GM19193 (cell line): Measurements from ENCODE around the gene OOEP.

ENCODE experiments used
- POLR2A ChIP-seq: IDR thresholded peaks from 4 replicates; pipeline ENCODE4 v1.6.1; 2011; ENCODE audit not compliant: insufficient read depth, insufficient read length; ENCODE audit errors: extremely low read depth

Gene OOEP

DNA sequence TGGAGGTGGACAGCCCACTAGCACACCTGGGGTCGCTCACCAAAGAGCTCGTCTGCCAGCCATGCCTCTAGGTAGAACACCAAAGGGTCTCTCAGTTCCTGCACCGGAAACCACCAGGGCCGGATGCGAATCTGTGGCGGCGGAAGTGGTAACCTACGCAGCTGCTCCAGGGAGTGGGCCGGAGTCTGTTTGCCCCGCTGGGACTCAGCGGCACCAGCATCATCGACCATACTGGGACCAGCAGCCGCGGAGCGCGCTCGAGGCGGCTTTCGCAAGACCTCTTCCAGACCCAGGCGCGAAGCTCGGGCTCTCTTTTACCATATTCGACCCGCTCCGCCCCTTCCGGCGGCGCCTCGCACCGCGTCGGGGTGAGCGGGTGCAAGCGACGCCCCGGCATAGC is at the start of gene OOEP:
Gene OOEP, minus strand, starts transcription at position 335 of the 400 bp plus-strand sequence. Its CDS starts 105 bp downstream, at position 230.
- TF ChIP-seq POLR2A: no peak

DNA sequence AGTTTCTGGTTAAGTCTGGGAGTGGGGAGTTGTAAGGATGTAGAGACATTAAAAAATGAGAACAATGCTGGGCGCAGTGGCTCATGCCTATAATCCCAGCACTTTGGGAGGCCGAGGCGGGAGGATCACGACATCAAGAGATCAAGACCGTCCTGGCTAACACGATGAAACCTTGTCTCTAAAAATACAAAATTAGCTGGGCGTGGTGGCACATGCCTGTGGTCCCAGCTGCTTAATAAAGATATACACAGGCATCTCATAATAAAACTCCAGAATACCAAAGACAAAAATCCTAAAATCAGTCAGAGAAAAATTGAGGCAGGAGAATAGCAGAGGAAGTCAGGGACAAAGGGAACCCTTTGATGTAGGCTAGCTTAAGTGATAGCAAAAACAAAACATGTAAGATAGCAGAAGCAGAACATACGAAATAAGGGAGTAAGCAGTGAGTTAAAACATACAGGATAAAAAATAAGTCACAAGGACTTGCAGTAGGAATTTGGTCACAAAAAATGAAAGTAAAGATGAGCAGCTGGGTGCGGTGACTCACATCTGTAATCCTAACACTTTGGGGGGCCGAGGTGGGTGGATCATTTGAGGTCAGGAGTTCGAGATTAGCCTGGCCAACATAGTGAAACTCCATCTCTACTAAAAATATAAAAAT is 48.5 kb upstream of the OOEP start:
- TF ChIP-seq POLR2A: no peak

DNA sequence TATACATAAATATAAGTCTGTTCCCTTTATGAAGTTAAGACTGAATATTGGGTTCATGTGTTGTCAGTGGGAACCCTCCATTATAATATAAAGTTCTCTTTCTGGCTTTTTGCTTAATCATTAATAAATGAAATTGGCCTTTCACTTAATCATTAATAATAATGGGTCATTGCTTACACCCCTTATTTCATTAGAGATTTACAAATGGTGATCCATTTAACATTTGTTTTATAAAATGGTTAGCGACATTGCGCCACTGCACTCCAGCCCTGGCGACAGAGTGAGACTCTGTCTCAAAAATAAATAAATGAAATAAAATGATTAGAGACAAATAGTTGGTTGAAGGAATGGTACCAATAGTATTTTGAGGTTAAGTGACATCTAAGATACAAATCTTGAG is 43.4 kb upstream of the OOEP start:
- no peak for TF ChIP-seq POLR2A

DNA sequence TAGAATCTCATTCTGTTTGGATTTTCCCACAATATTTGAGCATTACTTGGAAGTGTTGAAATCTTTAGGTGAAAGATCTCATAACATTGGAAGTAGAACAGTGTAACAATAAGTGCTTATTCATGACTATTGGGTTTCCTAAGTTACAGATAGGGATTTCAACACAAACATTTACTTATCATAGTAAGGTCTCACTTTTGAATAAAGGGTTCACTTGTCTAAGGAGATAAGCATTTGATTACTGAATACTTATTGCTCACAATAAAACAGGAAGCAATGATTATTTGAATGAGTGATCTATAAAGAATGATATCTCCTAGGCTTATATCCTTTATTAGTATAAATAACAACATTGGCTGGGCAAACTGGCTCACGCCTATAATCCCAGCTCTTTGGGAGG is 39.7 kb upstream of the OOEP start:
- no peak for TF ChIP-seq POLR2A

DNA sequence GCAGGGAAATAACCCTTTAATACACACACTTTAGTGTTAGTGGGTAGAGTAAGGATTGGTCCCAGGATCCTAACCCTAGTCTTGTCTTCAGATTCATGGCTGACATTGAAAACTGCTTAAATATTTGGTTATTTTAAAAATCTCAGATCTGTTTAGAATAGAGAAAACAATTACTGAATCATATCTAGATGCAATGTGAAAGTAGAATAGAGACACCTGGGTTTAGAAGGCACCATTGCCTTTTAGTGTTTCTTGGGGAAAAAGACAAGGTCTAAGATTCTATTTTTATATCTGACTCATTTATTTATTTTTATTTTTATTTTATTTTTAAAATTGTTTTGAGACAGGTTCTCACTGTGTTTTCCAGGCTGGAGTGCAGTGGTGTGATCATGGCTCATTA is 31.0 kb upstream of the OOEP start:
- TF ChIP-seq POLR2A: no peak

DNA sequence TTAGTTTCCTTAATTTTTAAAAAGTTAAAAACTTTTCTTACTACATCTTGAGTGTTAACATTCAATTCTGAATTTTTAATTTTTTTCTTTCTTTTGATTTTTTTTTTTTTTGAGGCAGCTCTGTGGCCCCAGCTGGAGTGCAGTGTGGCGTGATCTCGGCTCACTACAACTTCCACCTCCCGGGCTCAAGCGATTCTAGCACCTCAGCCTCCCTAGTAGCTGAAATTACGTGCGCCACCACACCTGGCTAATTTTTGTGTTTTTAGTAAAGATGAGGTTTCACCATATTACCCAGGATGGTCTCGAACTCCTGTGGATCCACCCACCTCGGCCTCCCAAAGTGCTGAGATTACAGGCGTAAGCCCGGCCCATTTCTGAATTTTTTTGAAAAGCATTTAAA is 26.2 kb upstream of the OOEP start:
- TF ChIP-seq POLR2A: no peak

DNA sequence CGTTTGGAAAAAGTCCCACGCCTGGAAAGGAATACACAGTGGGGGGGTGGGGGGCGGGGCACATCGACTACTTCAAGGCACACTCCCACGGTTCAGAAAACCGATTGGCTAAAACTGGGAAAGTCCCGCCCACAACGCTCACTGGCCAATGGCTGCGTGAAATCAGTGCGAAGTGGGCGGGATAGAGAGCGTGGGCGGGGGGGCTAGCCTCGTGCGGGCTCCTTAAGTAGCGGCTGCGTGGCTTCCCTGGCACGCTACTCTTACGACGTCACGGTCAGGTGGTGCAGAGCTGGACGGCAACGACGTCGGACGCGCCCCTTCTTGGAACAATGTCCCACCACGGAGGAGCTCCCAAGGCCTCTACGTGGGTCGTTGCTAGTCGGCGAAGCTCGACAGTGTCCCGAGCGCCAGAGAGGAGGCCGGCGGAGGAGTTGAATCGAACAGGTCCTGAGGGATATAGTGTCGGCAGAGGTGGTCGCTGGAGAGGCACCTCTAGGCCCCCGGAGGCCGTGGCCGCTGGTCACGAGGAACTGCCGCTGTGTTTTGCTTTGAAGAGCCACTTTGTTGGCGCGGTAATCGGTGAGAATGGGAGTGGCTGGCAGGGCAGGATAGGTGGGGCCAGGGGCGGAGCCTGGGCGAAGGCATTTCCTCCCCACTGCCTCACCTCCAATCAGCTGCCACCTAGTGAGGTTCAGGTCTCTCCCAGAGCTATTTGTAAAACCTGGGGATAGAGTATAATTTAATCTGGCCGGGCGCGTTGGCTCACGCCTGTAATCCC is 25.1 kb upstream of the OOEP start, which contains the start of gene DDX43:
Gene DDX43, plus strand, starts transcription at position 252 of the 778 bp plus-strand sequence. Its CDS starts 78 bp downstream, at position 330.
- no peak for TF ChIP-seq POLR2A

DNA sequence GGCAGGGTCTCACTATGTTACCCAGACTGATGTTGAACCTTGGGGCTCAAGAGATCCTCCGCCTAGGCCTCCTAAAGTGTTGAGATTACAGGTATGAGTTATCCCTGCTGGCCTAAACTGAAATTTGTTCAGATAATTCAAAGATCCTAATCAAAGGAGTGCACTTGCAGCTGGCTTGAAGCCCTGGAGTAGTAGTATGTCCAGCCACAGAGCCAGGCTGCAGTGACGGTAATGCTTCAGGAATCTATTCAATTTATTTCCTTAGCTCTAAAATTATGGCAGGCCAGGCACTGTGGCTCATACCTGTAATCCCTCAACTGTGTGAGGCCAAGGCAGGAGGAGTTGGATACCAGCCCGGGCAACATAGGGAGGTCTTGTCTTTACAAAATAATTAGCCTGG is 23.6 kb upstream of the OOEP start:
- no peak for TF ChIP-seq POLR2A

DNA sequence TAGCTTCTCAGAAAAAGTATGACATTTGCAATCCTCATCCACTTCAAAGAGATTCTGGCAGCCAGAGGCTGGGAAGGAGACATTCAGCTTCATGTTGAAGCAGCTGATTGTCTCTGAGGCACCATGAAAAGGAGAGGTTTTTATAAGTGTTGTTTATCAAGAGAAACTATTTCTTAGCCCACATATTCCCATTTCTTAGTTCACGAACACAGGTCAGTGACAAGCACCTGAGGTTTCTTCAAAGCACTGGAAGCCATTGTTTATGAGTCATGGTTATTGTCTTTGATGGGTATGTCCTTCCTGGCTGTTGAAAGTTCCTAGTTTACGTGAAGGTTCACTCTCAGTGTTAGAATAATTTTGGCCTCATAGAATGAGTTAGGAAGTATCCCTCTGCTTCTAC is 22.0 kb upstream of the OOEP start:
- TF ChIP-seq POLR2A: no peak

DNA sequence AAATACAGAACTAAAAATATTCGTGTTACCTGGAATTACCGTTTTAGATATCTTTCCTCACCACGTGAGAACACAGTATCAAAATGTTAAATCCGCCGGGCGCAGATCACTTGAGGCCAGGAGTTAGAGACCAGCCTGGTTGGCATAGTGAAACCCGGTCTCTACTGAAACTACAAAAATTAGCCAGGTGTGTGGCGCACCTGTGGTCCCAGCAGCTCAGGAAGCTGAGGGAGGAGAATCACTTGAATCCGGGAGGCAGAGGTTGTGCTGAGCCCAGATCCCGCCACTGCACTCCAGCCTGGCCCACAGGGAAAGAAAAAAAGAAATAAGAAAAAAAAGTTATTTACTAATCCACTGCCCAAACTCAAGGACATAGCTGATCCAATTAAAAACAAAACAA is 20.2 kb upstream of the OOEP start:
- no peak for TF ChIP-seq POLR2A

DNA sequence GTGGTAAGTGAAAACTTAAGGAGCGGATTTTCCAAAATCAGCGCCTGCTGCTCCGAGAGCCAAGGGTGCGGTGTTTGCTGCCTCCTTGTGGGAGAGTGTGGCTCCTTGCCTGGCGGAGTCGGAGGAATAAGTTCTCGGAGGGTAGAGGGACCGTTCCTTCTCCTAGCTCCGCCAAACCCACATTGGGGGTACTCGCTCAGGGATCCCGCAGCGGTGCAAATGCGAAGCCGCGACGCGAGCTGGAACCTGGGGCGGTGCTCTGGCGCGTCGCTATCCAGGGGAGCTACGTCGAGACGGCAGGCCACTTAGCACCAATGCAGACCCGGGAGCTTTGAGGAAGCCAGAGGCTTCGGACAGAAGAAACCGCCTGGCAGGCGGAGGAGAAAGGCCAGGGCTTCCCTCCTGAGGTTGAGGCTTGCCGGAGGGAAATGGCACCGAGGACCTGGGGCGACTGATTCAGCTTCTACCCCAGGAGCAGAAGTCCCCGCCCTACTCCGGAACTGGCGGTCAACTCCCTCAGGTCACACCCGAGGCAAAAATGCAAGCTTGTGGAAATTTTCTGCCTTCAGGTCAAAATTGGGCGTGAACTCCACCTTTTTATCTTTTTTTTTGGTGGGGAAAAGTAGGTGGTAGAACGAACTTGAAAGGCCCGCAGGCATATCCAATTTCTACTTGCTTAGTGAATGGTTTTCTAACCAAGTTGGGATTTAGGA is 19.3 kb upstream of the OOEP start:
- peak; percentile 42 for TF ChIP-seq POLR2A

DNA sequence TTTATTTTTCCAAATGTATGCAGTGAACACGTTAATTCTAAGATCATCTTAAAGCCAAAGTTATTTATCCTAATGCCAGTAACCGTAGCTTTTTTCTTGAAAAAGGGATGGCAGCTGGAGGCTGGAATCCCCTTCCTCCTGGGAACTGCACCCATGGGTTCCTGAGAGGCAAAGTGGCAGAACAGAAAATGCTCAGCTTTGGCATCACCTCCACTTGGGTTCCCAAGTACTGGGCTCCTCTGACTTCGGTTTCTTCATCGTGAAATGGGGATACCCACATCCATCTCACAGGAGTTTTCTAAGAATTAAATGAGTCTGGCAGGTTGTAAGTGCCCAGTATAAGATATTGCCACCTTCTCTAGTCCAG is 18.7 kb upstream of the OOEP start:
- no peak for TF ChIP-seq POLR2A

DNA sequence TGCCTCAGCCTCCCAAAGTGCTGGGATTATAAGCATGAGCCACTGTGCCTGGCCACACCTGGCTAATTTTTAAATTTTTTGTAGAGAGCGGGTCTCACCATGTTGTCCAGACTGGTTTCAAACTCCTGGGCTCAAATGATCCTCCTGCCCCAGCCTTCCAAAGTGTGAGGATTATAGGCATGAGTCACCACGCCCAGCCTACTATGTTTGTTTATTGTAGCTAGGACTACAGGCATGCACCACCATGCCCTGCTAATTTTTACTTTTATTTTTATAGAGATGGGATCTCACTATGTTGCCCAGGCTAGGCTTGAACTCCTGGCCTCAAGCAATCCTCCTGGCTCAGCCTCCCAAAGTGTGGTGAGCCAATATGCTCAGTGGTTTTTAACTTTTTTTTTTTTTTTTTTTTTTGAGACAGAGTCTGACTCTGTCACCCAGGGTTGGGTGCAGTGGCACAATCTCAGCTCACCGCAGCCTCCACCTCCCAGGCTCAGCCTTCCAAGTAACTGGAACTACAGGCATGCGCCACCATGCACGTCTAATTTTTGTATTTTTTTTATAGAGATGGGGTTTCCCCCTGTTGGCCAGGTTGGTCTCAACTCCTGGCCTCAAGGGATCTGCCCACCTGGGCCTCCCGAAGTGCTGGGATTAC is 12.9 kb upstream of the OOEP start:
- TF ChIP-seq POLR2A: no peak

DNA sequence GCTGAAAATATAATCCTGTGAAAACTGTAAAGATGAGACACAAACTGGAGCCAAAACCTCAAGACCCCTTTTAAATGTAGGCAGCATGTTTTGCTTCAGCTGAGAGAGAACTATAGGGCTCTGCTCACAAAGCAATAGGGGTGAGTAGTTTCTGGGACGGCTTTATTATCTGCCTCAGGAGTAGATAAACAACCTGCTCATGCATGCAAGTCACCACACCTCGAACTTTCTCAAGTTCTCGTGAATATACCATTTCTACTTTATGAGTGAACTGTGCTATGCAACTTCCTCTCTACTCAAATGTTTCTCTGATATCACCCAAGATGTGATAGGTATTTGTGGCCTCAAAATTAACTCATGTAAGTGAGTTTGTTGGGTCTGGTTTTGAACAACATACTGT is 7.5 kb upstream of the OOEP start:
- no peak for TF ChIP-seq POLR2A

DNA sequence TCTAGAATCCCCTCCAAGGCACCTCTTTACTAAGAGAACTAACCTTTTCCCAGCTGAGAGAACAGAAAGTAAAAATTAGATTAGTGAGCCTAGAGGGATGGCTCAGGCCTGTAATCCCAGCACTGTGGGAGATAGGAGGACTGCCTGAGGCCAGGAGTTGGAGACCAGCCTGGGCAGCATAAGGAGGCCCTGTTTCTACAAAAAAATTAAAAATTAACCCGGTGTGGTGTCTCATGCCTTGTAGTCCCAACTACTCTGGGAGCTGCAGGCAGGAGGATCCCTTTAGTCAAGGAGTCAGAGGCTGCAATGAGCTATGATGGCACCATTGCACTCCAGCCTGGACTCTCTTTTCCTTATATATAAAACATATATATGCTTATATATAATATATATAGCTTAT is 5.5 kb upstream of the OOEP start:
- TF ChIP-seq POLR2A: no peak
